ENCODE data around the gene CFAP157. TPM values are rescaled to one million over a fixed set of nuclear protein-coding genes. Genes with fewer than 3 reads are reported as not detected.

The CFAP157 gene
- total and polyA plus RNA-seq, 2 of the 13 experiments (the other 11 are each of a cell fraction or from before 2014, with no cell fraction given), result 0.07 TPM; not detected in 1

DNA sequence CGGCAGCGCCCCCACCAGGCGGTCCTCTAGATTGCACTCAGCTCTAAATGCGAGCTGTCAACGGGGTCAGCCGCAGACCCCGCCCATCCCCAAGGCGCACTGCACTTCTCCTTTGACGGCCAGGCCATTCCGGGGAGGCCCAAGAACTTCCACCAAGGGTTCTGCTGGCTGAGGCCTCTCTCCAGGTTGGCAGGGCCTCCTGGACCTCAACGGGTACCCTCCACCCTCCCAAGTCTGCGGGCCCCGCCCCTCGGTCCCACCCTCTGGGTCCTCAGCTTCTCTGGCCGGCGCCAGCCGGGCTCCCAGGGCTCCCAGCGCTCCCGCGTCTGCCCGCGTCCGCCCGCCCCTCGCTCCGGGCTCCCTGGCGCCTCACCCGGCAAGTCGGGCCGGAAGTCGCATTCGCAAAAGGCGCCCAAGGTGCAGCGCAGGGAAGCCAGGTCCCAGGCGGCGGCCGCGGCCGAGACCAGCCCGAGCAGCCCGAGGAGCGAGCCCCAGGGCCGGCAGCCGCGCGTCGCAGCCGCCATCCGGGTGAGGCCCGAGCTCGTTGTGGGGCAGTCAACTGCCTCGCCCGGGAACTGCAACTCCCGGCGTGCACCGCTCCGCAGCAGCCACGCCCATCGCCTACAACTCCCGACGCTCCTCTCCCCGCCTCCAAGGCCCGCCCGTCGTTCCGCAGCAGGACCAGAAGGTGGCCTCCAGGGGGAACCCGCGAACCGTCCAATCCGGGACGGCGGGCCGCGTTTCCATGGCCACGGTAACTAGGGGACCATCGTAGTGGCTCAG lies 28.1 kb downstream of the CFAP157 start, which contains the start of gene TOR2A (continued):
- TF ChIP-seq ZNF569 (CRISPR knock-in tag; IDR thresholded peaks at IDR 0.05; ENCODE audit: borderline replicate concordance) (no peak), ERF (CRISPR knock-in tag; IDR thresholded peaks at IDR 0.05) (peak; percentile 50; the same call in 1 of the 2 replicates), MBD4 (IDR thresholded peaks at IDR 0.05; ENCODE audit: borderline replicate concordance, low read length) (no peak), ZNF431 (CRISPR knock-in tag; IDR thresholded peaks at IDR 0.05; ENCODE audit: borderline replicate concordance, low read depth) (no peak), CBX2 (IDR thresholded peaks at IDR 0.05; ENCODE audit: low read depth, low read length) (no peak), CBX2 (CRISPR knock-in tag; IDR thresholded peaks at IDR 0.05; ENCODE audit: low read depth) (no peak), PCBP2 (optimal IDR thresholded peaks at IDR 0.05; ENCODE audit: low read depth, low read length, poor library complexity, severe bottlenecking) (no peak), ELF1 (CRISPR knock-in tag; IDR thresholded peaks at IDR 0.05) (peak; percentile 82), ZFP36 (IDR thresholded peaks at IDR 0.05; ENCODE audit: borderline replicate concordance, low read depth, low read length, partially characterized antibody) (no peak), NPAS2 (CRISPR knock-in tag; IDR thresholded peaks at IDR 0.05; ENCODE audit: borderline replicate concordance) (no peak), ZBTB20 (CRISPR knock-in tag; IDR thresholded peaks at IDR 0.05; ENCODE audit: borderline replicate concordance, low read depth) (0 out of 2 replicates have a peak, but pooled peaks have one; percentile 56), MAFK (conservative IDR thresholded peaks at IDR 0.05 in 1 of 2, IDR thresholded peaks at IDR 0.05 in 1 of 2; ENCODE audit: low read length in 2 of 2) (no peak), MEIS1 (CRISPR knock-in tag; IDR thresholded peaks at IDR 0.05; ENCODE audit: borderline replicate concordance) (peak; percentile 68; the same call in 1 of the 2 replicates), TCF7 (IDR thresholded peaks at IDR 0.05; ENCODE audit: low read depth) (no peak), ZFX (CRISPR knock-in tag; IDR thresholded peaks at IDR 0.05; ENCODE audit: low read depth) (peak; percentile 94), SRF (IDR thresholded peaks at IDR 0.05; ENCODE audit: low read depth, low read length) (no peak)
- TF ChIP-seq, protein P1, sequence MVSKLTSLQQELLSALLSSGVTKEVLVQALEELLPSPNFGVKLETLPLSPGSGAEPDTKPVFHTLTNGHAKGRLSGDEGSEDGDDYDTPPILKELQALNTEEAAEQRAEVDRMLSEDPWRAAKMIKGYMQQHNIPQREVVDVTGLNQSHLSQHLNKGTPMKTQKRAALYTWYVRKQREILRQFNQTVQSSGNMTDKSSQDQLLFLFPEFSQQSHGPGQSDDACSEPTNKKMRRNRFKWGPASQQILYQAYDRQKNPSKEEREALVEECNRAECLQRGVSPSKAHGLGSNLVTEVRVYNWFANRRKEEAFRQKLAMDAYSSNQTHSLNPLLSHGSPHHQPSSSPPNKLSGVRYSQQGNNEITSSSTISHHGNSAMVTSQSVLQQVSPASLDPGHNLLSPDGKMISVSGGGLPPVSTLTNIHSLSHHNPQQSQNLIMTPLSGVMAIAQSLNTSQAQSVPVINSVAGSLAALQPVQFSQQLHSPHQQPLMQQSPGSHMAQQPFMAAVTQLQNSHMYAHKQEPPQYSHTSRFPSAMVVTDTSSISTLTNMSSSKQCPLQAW (CRISPR knock-in tag; IDR thresholded peaks at IDR 0.05), result peak; percentile 90; the same call in 1 of the 2 replicates
- TF ChIP-seq, protein P2, sequence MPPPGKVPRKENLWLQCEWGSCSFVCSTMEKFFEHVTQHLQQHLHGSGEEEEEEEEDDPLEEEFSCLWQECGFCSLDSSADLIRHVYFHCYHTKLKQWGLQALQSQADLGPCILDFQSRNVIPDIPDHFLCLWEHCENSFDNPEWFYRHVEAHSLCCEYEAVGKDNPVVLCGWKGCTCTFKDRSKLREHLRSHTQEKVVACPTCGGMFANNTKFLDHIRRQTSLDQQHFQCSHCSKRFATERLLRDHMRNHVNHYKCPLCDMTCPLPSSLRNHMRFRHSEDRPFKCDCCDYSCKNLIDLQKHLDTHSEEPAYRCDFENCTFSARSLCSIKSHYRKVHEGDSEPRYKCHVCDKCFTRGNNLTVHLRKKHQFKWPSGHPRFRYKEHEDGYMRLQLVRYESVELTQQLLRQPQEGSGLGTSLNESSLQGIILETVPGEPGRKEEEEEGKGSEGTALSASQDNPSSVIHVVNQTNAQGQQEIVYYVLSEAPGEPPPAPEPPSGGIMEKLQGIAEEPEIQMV (CRISPR knock-in tag; IDR thresholded peaks at IDR 0.05; ENCODE audit: low read depth), result peak; percentile 79; the same call in 1 of the 2 replicates
- TF ChIP-seq, protein P3, sequence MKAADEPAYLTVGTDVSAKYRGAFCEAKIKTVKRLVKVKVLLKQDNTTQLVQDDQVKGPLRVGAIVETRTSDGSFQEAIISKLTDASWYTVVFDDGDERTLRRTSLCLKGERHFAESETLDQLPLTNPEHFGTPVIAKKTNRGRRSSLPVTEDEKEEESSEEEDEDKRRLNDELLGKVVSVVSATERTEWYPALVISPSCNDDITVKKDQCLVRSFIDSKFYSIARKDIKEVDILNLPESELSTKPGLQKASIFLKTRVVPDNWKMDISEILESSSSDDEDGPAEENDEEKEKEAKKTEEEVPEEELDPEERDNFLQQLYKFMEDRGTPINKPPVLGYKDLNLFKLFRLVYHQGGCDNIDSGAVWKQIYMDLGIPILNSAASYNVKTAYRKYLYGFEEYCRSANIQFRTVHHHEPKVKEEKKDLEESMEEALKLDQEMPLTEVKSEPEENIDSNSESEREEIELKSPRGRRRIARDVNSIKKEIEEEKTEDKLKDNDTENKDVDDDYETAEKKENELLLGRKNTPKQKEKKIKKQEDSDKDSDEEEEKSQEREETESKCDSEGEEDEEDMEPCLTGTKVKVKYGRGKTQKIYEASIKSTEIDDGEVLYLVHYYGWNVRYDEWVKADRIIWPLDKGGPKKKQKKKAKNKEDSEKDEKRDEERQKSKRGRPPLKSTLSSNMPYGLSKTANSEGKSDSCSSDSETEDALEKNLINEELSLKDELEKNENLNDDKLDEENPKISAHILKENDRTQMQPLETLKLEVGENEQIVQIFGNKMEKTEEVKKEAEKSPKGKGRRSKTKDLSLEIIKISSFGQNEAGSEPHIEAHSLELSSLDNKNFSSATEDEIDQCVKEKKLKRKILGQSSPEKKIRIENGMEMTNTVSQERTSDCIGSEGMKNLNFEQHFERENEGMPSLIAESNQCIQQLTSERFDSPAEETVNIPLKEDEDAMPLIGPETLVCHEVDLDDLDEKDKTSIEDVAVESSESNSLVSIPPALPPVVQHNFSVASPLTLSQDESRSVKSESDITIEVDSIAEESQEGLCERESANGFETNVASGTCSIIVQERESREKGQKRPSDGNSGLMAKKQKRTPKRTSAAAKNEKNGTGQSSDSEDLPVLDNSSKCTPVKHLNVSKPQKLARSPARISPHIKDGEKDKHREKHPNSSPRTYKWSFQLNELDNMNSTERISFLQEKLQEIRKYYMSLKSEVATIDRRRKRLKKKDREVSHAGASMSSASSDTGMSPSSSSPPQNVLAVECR (CRISPR knock-in tag; IDR thresholded peaks at IDR 0.05; ENCODE audit: borderline replicate concordance), result peak; percentile 87; the same call in 1 of the 2 replicates
- TF ChIP-seq, protein P4, sequence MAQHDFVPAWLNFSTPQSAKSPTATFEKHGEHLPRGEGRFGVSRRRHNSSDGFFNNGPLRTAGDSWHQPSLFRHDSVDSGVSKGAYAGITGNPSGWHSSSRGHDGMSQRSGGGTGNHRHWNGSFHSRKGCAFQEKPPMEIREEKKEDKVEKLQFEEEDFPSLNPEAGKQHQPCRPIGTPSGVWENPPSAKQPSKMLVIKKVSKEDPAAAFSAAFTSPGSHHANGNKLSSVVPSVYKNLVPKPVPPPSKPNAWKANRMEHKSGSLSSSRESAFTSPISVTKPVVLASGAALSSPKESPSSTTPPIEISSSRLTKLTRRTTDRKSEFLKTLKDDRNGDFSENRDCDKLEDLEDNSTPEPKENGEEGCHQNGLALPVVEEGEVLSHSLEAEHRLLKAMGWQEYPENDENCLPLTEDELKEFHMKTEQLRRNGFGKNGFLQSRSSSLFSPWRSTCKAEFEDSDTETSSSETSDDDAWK (CRISPR knock-in tag; IDR thresholded peaks at IDR 0.05), result no peak
